ENCODE measurements around the gene INAFM1.
"Not testable (repeated sequence)": the region's sequence is repeated elsewhere in the genome, so short reads cannot be mapped to it uniquely, and the experiment has no call there.

Gene INAFM1

DNA sequence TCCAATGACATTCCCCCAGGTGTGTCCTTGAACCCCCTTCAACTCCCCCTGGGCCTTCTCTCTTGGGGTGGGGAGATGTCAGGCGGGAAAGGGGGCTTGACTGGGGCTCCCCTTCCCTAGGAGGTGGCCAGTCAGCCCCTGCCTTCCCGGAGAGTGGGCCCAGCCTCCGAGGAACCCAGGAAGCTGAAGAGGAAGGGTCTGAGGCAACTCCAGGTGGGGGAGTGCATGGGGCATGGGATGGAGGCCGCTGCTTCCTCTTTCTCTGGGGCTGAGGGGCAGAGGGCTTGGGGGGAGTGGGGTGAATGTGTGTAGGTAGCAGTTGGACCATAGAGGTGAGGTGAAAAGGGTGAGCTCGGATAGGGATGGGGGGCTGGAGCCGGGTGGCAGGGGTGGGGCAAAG, 2.7 kb upstream of the INAFM1 start:
- no peak for DNase-seq

DNA sequence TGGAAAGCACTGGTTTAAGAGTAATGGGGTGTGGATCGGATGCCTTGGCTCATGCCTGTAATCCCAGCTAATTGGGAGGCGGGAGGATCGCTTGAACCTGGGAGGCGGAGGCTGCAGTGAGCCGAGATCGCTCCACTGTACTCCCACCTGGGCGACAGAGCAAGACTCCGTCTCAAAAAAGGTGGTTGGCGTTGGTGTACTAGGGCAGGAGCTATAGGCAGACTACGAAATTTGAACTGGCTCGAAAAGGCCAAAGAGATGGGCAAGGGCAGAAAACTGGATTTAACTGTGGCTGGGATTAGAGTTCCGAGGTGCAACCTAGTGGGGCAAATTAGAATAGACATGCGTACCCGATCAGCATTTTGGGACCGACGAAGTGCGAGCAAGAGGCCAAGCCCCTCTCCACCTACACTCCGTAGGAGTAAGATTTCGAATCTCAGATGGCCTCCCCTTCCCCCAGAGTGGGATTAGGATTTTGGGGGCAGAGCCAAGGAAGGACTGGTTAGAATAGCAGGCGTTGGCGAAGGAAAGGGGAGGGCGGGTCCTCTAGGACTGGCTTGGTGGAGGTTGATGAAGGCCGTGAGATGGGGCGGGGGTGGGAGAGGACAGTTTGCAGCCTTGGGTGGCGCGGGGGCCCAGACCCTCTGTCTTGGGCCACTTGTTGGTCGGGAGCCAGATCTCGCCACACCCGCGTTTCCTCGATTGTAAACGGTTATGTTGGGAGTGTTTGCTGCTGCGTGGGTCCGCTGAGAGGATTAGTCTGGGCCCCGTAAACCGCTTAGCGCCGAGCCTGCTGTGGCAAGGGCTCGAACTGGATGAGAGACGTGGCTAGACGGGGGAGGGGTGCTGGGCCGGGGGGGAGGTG, 2.0 kb upstream of the INAFM1 start:
- DNase-seq, result peak in 1 of 2 experiments; percentile 66

DNA sequence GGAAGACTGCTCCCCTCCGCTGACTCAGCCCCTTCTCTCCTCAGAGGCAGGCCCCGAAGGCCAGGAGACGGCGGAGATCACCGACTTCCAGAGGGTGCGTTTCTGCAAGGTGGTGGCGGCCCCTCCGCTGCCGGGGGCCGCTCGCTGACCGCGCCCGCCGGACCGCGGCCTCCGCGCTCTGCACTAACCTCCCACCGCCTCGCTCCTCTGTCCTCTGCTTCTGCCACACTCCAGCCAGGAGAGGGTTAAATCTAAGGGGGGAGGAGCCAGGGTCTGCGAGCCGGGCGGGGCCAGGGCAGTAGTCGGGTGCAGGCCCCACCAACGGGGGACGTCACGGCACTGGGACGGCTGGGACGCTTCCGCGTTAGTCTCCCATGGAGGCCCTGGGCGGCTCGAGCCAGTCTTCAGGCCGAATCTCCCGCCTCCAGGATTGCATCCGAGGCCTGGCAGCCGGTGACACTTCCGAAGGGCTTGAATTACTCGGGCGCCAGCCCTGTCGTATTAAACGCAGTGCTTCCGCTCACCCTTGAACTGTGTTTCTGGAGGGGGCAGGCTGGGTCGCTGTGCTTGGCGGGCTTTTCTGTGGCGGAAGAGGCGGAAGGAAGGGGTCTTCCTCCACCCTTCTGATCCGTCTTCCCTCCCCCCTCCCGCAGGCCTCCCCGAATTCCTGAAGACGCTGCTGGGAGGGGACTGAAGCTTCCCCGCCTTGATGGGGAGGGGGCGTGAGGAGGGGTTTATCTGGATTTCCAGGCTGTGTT, 1.2 kb upstream of the INAFM1 start:
- DNase-seq, result peak; percentile 87

DNA sequence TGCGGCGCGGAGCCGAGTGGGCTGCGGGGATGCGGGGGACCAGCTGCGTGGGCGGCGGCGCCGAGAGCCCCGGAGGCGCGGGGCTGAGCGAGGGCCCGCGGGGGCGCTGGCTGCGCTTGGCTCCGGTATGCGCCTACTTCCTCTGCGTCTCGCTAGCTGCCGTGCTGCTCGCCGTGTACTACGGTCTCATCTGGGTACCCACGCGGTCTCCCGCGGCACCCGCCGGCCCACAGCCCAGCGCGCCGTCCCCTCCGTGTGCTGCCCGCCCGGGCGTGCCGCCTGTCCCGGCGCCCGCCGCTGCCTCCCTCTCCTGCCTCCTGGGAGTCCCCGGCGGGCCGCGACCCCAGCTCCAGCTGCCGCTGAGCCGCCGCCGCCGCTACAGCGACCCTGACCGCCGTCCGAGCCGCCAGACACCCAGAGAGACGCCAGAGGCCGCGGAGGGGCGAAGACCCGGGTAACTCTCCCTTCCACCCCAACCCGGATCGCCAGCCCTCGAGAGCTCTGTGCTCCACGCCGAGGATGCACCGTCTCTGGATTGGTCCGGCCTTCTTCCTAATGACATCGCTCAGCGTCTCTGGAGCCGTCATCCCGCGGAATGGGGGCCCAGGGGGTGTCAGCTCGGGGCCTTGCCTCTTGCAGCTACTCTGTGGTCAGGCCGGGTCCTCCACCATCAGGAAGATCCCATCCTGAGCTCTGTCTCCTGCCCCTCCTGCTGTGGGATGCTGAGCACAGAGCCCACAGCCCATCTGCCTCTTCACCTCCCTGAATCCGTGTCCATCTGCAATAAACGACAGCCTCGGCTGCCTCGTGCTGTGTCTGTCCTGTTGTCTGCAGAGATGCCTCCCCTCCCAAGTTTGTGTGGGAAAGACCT, 441 bp downstream of the INAFM1 start:
- no peak for DNase-seq

DNA sequence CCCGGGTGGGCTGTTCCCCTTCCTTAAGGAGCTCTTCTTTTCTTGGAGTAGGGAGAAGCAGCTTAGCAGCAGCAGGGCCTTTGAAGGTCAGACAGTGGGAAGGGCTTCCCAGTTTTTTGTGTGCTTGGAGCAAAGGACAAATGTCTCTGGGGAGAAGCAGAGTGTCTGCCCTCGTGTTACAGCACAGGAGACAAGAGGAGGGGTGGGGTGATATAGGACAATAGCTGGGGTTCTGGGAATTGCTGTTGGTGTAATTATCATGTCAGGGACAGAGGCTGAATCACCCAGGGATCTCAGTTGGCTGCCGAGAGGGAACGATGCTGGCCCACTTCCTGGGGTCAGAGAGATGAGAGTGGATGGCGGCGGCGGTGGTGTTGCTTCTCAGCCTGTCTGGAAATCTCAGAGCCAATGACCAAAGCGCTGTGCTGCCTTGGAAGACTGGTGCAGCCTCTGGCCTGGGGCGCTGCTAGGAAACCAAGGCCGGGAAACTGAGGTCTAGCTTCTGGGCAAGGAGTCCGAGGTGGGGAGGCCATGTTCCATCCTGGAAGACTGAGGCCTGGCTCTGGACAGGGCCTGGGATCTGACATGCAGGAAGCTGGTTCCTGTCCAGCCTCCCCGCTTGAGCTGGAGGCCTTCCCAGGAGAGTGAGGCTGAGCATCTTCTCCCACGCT, 1.2 kb downstream of the INAFM1 start:
- no peak for DNase-seq

DNA sequence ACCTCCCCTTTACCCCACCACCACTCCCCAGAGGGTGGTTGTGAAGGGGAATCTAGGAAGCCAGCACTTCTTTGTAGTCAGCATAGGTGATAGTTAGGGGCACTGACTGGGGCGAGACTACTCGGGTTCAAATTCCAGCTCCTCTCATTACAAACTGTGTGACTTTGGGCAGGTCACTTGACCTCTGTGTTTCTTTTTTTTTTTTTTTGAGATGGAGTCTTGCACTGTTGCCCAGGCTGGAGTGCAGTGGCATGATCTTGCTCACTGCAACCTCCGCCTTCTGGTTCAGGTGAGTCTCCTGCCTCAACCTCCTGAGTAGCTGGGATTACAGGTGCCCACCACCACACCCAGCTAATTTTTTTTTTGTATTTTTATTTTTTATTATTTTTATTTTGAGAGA, 1.8 kb downstream of the INAFM1 start:
- not testable (repeated sequence) for DNase-seq

DNA sequence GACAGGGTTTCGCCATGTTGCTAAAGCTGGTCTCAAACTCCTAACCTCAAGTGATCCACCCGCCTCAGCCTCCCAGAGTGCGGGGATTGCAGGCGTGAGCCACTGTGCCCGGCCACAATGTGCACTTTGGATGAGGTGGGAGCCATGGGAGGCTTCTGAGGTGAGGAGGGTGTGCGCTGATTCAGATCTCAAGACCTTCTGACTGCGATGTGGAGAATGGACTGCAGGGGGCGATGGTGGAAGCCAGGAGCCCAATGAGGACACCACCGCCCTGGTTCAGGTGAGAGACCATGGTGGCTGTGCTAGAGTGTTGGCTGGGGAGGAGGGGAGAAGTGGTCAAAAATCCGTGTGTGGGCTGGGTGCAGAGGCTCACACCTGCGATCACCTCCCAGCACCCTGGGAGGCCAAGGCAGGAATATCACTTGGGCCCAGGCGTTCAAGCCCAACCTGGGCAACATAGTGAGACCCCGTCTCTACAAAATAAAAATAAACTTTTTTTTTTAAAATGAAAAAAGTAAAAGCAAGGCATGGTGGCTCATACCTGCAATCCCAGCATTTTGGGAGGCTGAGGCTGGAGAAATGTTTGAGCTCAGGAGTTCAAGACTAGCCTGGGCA, 5.6 kb downstream of the INAFM1 start:
- DNase-seq, result peak; percentile 50 to 54

DNA sequence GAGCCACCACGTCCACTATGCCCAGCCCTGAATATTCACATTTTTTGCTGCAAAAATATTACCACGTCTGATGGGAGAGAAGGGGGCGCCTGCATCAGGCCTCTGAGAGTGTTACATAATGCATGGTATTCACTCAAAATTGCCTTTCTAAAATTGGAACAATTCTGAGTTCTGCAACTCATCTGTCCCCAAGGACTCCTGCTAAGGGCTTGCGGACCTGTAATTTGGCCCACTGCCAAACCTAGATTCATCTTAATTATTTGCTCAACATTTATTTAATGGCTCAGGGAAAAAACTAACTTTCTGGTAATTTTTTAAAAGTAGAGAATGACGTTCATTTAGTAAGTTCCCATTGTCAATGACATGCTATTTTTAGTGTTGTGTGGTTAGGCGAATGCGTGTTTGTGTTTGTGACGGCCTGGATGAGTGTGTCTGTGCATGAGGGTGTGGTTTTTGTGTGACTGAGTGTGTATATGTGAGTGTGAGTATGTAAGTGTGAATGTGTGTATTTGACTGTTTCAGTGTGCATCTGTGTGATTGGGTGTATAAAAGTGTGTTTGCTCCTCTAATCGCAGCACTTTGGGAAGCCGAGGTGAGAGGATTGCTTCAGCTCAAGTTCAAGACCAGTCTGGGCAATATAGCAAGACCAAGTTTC, 8.8 kb downstream of the INAFM1 start:
- no peak for DNase-seq

DNA sequence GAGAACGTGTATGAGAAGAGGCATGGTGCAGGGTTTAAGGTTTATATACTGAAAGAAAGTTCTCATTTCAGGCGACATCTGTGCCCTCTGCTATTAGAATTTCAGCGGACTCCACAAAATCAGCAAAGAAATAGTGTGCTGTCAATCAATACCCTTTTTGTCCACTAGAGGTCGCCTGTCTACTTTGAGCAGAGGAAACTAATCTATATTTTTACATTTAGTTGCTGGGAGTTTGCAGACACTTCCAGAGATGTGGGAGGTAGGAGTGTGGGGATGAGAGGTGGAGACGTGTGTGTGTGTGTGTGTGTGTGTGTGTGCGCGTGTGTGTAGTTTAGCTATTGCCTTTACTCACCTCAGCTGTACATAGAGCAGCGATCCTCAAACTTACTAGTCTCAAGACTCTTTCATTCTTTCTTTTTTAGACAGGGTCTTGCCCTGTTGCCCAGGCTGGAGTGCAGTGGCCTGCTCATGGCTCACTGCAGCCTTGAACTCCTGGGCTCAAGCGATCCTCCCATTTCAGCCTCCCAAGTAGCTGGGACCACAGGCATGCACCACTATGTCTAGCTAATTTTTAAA, 9.7 kb downstream of the INAFM1 start:
- peak in 1 of 2 experiments; percentile 25 for DNase-seq

DNA sequence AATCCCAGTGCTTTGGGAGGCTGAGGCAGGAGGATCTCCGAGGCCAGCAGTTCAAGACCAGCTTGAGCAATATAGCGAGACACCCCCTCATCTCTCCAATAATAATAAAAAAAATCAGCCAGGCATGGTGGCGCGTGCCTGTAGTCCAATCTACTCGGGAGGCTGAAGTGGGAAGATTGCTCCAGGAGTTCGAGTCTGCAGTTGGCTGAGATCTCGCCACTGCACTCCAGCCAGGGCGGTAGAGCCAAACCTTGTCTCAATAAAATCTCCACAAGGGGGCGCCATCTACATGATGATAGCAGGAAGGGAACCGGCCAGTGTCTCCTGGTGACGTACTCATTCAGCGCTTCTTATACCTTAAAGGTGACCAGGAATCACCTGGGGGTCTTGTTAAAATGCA, 21.4 kb downstream of the INAFM1 start:
- peak; percentile 65 to 69 for DNase-seq

DNA sequence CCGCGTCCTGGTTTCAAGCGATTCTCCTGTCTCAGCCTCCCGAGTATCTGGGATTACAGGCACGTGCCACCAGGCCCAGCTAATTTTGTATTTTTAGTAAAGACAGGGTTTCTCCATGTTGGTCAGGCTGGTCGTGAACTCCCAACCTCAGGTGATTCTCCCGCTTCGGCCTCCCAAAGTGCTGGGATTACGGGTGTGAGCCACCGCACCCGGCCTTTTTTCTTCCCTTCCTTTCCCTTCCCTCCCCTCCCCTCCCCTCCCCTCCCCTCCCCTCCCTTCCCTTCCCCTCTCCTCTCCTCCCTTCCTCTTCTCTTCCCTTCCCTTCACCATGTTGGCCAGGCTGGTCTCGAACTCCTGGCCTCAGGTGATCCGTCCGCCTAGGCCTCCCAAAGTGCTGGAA, 26.2 kb downstream of the INAFM1 start:
- not testable (repeated sequence) for DNase-seq

DNA sequence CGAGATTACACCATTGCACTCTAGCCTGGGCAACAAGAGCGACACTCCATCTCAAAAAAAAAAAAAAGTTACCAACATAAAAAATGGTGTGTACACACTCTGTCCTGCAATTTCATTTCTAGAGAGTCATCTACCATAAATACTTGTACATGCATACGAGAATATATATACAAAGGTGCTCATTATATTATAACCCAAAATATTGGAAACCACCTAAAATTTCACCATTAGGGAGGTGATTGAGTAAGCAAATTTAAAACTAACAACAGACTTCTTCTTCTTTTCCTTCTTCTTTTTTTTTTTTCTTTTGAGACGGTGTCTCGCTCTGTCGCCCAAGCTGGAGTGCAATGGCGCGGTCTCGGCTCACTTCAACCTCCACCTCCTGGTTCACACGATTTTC, 27.6 kb downstream of the INAFM1 start:
- DNase-seq, result no peak

DNA sequence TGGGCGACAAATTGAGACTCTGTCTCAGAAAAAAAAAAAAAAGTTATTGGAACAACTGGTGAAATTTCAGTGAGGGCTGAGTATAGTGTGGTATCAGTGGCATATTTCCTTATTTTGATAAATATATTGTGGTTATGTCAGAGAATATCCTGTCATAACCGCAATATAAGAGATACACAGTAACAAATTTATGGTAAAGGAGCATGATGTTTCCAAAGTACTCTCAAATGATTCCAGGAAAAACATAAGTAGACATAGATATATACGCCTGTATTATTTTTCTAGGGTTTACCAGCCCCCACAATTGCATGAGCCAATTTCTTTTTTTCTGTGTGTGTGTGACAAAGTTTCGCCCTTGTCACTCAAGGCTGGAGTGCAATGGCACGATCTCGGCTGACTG, 29.3 kb downstream of the INAFM1 start:
- DNase-seq, result no peak

DNA sequence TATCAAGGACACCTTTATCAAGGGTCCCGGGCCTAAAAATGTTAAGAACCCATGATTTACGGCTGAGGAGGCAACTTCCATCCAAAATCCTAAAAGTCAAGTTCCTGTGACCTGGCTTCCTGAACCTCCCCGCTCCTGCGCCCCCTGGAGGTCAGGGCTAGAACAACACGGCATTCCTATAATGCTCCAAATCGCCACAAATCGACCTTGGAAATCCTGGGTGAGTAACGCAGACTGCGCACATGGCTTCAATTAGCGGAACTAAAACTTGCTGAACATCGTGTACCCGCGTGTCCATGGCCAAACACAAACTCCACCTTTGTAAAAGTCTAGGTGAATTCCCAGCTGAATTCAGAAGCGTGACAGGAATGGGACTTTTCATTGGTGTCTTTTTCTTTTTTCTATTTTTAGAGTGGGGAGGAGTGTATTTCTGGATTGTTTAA, 30.6 kb downstream of the INAFM1 start:
- peak; percentile 45 to 53 for DNase-seq

DNA sequence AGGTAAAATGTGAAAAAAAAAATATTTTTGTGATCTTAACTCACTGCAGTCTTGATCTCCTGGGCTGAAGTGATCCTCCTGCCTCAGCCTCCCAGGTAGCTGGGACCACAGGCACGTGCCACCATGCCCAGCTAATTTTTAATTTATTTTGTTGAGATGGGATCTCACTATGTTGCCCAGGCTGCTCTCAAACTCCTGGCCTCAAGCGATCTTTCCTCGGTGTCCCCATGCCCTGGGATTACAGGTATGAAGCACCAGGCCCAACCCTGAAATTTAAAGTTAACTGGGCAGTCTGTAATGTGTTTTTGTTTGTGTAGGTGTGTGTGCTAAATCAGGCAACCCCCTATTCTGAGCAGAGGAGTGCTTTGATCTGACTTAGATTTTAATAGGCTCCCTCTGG, 31.6 kb downstream of the INAFM1 start:
- DNase-seq, result no peak

DNA sequence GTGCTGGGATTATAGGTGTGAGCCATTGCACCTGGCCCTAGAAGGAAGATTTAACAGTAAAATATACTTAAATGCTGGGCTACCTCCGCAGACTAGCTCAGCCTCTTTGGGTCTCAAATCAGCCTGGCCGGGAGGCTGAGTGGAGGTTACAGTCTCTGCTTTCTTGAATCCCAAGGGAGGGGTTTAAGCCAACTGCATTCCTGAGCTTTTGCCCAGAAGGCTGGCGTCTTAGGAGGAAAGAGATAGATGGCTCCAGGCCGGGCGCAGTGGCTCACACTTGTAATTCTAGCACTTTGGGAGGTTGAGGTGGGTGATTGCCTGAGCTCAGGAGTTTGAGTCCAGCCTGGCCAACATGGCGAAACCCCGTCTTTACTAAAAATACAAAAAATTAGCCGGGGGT, 34.4 kb downstream of the INAFM1 start:
- no peak for DNase-seq

DNA sequence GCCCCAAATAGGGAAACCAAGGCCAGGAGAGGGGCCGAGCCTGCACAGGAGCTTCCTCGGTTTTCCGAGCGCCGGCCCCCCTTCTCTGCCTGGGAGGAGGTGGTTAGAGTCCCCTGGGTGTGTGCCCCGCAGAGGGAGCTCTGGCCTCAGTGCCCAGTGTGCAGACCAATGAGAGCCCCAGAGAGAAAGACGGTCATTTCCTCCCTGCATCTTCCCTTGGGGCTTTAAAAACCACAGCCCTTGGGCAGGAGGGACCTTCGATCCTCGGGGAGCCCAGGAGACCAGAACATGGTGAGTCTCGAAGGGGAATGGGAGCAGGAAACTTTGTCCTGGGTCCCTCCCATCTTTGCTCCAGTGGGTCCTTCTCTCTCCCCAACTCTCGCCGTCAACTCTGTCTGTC, 34.9 kb downstream of the INAFM1 start, which contains the start of gene C5AR1:
TSS of gene C5AR1 (plus strand) at position 254 of the 400 bp plus-strand sequence. CDS start at position 289, 35 bp downstream.
- no peak for DNase-seq

DNA sequence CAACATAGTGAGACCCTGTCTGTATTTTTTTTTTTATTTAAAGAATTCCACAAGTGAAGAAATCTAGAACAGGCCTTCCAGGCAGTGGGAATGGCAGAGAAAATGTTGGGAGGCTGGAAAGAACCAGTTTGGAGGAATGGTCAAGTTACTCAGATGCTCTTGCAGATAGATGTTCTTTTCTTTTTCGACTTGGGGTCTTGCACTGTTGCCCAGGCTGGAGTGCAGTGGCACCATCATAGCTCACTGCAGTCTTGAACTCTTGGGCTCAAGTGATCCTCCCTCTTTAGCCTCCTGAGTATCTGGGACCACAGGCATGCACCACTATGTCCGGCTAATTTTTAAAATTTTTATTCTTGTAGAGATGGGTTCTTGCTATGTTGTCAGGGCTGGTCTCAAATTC, 35.6 kb downstream of the INAFM1 start:
- no peak for DNase-seq

DNA sequence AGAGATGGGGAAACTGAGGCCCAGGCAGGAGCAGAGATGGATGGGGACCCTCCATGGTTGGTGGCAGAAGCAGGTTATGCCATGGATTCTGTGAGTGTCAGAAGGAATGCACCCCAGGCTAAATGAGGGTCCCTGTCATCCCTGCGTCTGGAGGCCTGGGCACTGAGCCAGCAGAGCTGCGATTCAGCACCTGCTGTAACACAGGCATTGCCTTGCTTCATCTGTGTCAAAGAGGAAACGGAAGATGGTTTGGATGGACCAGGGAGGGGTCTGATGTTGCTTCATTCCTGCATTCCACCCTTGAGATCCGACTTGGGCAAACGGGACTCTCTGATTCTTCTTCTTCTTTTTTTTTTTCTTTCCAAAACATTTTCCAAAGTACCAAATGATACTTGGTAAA, 36.1 kb downstream of the INAFM1 start:
- DNase-seq, result no peak

DNA sequence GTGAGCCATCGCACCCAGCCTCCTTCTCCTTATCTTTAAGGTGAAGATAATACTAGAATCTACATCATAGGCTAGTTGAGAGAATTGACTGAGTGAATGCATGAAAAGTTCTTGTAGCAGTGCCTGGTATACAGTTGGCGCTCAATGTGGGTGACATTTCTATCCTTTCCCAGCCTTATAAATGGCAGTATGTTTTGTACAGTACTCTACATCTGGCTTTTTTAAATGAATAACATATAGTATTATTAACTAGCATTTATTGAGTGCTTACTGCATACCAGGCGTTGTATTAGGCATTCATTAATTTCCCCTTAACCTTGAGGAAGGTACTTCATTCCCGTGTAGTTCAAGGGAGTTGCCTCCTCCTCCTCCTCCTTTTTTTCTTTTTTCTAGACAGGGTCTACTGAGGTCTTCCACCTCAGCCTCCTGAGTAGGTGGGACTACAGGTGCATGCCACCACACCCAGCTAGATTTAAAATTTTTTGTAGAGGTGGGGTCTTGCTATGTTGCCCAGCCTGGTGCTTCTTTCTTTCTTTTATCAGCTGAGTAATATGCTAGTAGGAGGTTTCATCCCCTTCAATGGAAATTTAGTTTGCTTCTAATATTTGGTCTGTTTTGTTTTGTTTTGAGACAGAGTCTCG, 37.8 kb downstream of the INAFM1 start:
- DNase-seq, result no peak
